HEK293 (cell line): ENCODE results near the gene ANO8.

ENCODE experiments used
- CTCF ChIA-PET: fragments of 350-600 bp; formaldehyde crosslinking; extraction: SDS; loops from one replicate; lab custom pipeline; 2021; ENCODE audit warnings: antibody characterized with exemption; lab: Yijun Ruan, JAX
- POLR2A ChIA-PET: fragments of 300-600 bp; formaldehyde crosslinking; extraction: SDS; loops from one replicate; lab custom pipeline; 2020; ENCODE audit warnings: antibody characterized with exemption, inconsistent platforms; lab: Yijun Ruan, JAX
- H3K27ac ChIP-seq: fragments of 200-500 bp; sonication (Bioruptor generic); 2 replicates; pipeline ENCODE4 v1.5.1; 2014; ENCODE audit warnings: low read depth, low read length, control low read depth, inconsistent platforms; ENCODE audit errors: extremely low read depth
- H3K36me3 ChIP-seq, 2 experiments: fragments of 200-500 bp in 1 of 2; sonication (Bioruptor generic) in 1 of 2; 1 replicate in 1 of 2; 2 replicates in 1 of 2; pipeline ENCODE4 v1.5.1; 2014 to 2017; ENCODE audit warnings: inconsistent platforms in 2 of 2, low read length in 2 of 2; ENCODE audit not compliant: control insufficient read depth in 2 of 2, insufficient read depth in 1 of 2
- H3K4me1 ChIP-seq: fragments of 200-500 bp; sonication (Bioruptor generic); 2 replicates; pipeline ENCODE4 v1.5.1; 2014; ENCODE audit warnings: mild to moderate bottlenecking, low read length, inconsistent platforms; ENCODE audit not compliant: control insufficient read depth, insufficient read depth
- H3K4me3 ChIP-seq: 2 replicates; pipeline ENCODE4 v1.5.1; 2011; ENCODE audit warnings: low read depth, mild to moderate bottlenecking, control low read depth, low read length, moderate library complexity
- H3K9me3 ChIP-seq: fragments of 200-500 bp; sonication (Bioruptor generic); 2 replicates; pipeline ENCODE4 v1.5.1; 2014; ENCODE audit warnings: low read depth, low read length, inconsistent platforms; ENCODE audit not compliant: control insufficient read depth, insufficient read depth
- GLI2 ChIP-seq: fragments of 450-650 bp; formaldehyde crosslinking; IDR thresholded peaks from 2 replicates; pipeline ENCODE4; 2017; ENCODE audit warnings: missing biosample characterization, missing genetic modification characterization, low read depth, borderline replicate concordance
- GLIS2 ChIP-seq: fragments of 450-650 bp; formaldehyde crosslinking; IDR thresholded peaks from 2 replicates; pipeline ENCODE4 v1.5.1; 2016; ENCODE audit warnings: missing biosample characterization, missing genetic modification characterization
- KLF8 ChIP-seq: fragments of 450-650 bp; formaldehyde crosslinking; IDR thresholded peaks from 2 replicates; pipeline ENCODE4 v1.5.1; 2016; ENCODE audit warnings: missing biosample characterization, missing genetic modification characterization
- MYNN ChIP-seq: fragments of 450-650 bp; formaldehyde crosslinking; IDR thresholded peaks from 2 replicates; pipeline ENCODE4 v1.5.1; 2016; ENCODE audit warnings: missing biosample characterization, missing genetic modification characterization, borderline replicate concordance
- SP7 ChIP-seq: fragments of 450-650 bp; formaldehyde crosslinking; IDR thresholded peaks from 2 replicates; pipeline ENCODE4 v1.5.1; 2016; ENCODE audit warnings: missing biosample characterization, missing genetic modification characterization
- ZBTB11 ChIP-seq: fragments of 450-650 bp; formaldehyde crosslinking; conservative IDR thresholded peaks from 2 replicates; pipeline ENCODE4 v1.5.1; 2016; ENCODE audit warnings: low read depth, missing biosample characterization, missing genetic modification characterization
- ZEB2 ChIP-seq: fragments of 450-650 bp; formaldehyde crosslinking; IDR thresholded peaks from 2 replicates; pipeline ENCODE4 v1.5.1; 2016; ENCODE audit warnings: missing biosample characterization, missing genetic modification characterization
- ZIC2 ChIP-seq: fragments of 450-650 bp; formaldehyde crosslinking; IDR thresholded peaks from 2 replicates; pipeline ENCODE4 v1.5.1; 2016; ENCODE audit warnings: missing biosample characterization, missing genetic modification characterization
- ZNF140 ChIP-seq: fragments of 450-650 bp; formaldehyde crosslinking; IDR thresholded peaks from 2 replicates; pipeline ENCODE4 v1.5.1; 2016; ENCODE audit warnings: missing biosample characterization, missing genetic modification characterization
- ZNF239 ChIP-seq: fragments of 450-650 bp; formaldehyde crosslinking; IDR thresholded peaks from 2 replicates; pipeline ENCODE4 v1.5.1; 2016; ENCODE audit warnings: missing biosample characterization, missing genetic modification characterization
- ZNF24 ChIP-seq: fragments of 450-650 bp; formaldehyde crosslinking; IDR thresholded peaks from 2 replicates; pipeline ENCODE4 v1.5.1; 2016; ENCODE audit warnings: missing biosample characterization, missing genetic modification characterization
- ZNF335 ChIP-seq: fragments of 450-650 bp; formaldehyde crosslinking; conservative IDR thresholded peaks from 2 replicates; pipeline ENCODE4 v1.5.1; 2016; ENCODE audit warnings: missing biosample characterization, missing genetic modification characterization
- ZNF585B ChIP-seq: fragments of 450-650 bp; formaldehyde crosslinking; IDR thresholded peaks from 2 replicates; pipeline ENCODE4 v1.5.1; 2016; ENCODE audit warnings: missing biosample characterization, missing genetic modification characterization
- ZNF654 ChIP-seq: fragments of 450-650 bp; formaldehyde crosslinking; IDR thresholded peaks from 2 replicates; pipeline ENCODE4 v1.5.1; 2016; ENCODE audit warnings: low read depth, missing biosample characterization, missing genetic modification characterization
- ZNF777 ChIP-seq: fragments of 450-650 bp; formaldehyde crosslinking; IDR thresholded peaks from 2 replicates; pipeline ENCODE4 v1.5.1; 2017; ENCODE audit warnings: missing biosample characterization, missing genetic modification characterization, borderline replicate concordance
- ZNF785 ChIP-seq: fragments of 450-650 bp; formaldehyde crosslinking; IDR thresholded peaks from 2 replicates; pipeline ENCODE4 v1.5.1; 2016; ENCODE audit warnings: missing biosample characterization, missing genetic modification characterization
- TF ChIP-seq, protein P1 (sequence below): fragments of 450-650 bp; formaldehyde crosslinking; optimal IDR thresholded peaks from 2 replicates; pipeline ENCODE3; 2016; ENCODE audit warnings: missing biosample characterization, mild to moderate bottlenecking, missing genetic modification characterization
- TF ChIP-seq, protein P2 (sequence below): fragments of 450-650 bp; formaldehyde crosslinking; IDR thresholded peaks from 2 replicates; pipeline ENCODE4 v1.5.1; 2016; ENCODE audit warnings: missing biosample characterization, missing genetic modification characterization
- TF ChIP-seq, protein P3 (sequence below): fragments of 450-650 bp; formaldehyde crosslinking; IDR thresholded peaks from 2 replicates; pipeline ENCODE4 v1.5.1; 2017; ENCODE audit warnings: missing biosample characterization, missing genetic modification characterization
- TF ChIP-seq, protein P4 (sequence below): fragments of 450-650 bp; formaldehyde crosslinking; IDR thresholded peaks from 2 replicates; pipeline ENCODE4 v1.5.1; 2016; ENCODE audit warnings: missing biosample characterization, missing genetic modification characterization

Gene ANO8

GRCh38 chr19:17327654-17328516 lies 6.8 kb downstream of the ANO8 start (continued):
- TF ChIP-seq, protein P1, sequence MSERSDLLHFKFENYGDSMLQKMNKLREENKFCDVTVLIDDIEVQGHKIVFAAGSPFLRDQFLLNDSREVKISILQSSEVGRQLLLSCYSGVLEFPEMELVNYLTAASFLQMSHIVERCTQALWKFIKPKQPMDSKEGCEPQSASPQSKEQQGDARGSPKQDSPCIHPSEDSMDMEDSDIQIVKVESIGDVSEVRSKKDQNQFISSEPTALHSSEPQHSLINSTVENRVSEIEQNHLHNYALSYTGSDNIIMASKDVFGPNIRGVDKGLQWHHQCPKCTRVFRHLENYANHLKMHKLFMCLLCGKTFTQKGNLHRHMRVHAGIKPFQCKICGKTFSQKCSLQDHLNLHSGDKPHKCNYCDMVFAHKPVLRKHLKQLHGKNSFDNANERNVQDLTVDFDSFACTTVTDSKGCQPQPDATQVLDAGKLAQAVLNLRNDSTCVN (tag by site-specific recombination), result peak; percentile 32
- peak; percentile 57; the same call in 1 of the 2 replicates for TF ChIP-seq ZNF335 (tag by site-specific recombination)
- TF ChIP-seq ZEB2 (tag by site-specific recombination), result 0 out of 2 replicates have a peak, but pooled peaks have one; percentile 23
- 0 out of 2 replicates have a peak, but pooled peaks have one; percentile 20 for TF ChIP-seq ZBTB11
- no peak for TF ChIP-seq ZNF140 (tag by site-specific recombination)
- TF ChIP-seq KLF8 (tag by site-specific recombination), result peak; percentile 32; the same call in 1 of the 2 replicates
- TF ChIP-seq, protein P2, sequence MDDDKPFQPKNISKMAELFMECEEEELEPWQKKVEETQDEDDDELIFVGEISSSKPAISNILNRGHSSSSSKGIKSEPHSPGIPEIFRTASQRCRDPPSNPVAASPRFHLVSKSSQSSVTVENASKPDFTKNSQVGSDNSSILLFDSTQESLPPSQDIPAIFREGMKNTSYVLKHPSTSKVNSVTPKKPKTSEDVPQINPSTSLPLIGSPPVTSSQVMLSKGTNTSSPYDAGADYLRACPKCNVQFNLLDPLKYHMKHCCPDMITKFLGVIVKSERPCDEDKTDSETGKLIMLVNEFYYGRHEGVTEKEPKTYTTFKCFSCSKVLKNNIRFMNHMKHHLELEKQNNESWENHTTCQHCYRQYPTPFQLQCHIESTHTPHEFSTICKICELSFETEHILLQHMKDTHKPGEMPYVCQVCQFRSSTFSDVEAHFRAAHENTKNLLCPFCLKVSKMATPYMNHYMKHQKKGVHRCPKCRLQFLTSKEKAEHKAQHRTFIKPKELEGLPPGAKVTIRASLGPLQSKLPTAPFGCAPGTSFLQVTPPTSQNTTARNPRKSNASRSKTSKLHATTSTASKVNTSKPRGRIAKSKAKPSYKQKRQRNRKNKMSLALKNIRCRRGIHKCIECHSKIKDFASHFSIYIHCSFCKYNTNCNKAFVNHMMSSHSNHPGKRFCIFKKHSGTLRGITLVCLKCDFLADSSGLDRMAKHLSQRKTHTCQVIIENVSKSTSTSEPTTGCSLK, result no peak

DNA sequence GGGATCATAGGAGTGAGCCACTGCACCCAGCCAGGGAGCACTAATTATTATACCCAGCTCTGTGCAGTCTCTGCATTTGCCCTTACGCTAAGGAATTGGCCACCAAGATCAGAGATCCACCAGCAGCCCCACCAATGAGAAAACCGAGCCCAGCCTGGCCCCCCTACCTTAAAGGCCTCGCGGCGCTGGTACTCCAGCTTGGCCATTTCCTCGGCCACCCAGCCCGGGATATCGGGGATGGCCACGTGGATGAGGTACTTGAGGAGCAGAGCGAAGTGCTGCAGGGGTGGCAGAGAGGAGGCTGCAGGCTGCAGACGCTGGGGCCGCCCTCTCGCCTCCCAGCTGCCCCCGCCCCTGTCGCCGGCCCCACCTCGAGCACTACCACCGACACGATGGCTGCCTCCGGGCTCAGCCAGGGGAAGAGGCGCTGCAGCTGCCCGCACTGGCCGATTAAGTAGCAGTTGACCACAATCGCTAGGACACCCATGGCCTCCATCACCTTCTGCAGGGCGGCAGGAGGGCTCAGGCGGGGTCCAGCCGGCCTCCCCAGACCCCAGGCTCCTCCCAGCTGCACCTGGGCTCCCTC lies 7.5 kb downstream of the ANO8 start:
- no peaks in the 10 kb centered on the region for H3K9me3 ChIP-seq
- H3K4me1 ChIP-seq, result no peaks in the 10 kb centered on the region
- TF ChIP-seq, protein P3, sequence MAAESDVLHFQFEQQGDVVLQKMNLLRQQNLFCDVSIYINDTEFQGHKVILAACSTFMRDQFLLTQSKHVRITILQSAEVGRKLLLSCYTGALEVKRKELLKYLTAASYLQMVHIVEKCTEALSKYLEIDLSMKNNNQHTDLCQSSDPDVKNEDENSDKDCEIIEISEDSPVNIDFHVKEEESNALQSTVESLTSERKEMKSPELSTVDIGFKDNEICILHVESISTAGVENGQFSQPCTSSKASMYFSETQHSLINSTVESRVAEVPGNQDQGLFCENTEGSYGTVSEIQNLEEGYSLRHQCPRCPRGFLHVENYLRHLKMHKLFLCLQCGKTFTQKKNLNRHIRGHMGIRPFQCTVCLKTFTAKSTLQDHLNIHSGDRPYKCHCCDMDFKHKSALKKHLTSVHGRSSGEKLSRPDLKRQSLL (tag by site-specific recombination), result 0 out of 2 replicates have a peak, but pooled peaks have one; percentile 8
- 0 out of 2 replicates have a peak, but pooled peaks have one; percentile 16 for TF ChIP-seq GLIS2
- no peak for TF ChIP-seq SP7 (tag by site-specific recombination)
- TF ChIP-seq, all 188 proteins: peak for 2
- ChIA-PET POLR2A (interaction anchor here (2.0 to 2.6 kb wide), 2 partner anchors 9 to 18 kb away, joined by 8 to 13 read pairs; partner anchors contain the start of gene DDA1), CTCF (interaction anchor here (0.8 kb wide), 1 partner anchor 60 kb away, joined by 3 read pairs; no protein-coding TSS in a partner anchor)
- Histone ChIP-seq H3K27ac (no peak overlapping the region), H3K36me3 (peaks cover 0 to 15% of the 10 kb centered on the region in 2 experiments; a peak in 2 of 3 replicates), H3K4me3 (no peak overlapping the region)

GRCh38 chr19:17326595-17326966 lies 8.1 kb downstream of the ANO8 start:
- POLR2A ChIA-PET, result no interaction called here
- H3K36me3 ChIP-seq, result peaks cover 0 to 20% of the 10 kb centered on the region in 2 experiments; a peak in 2 of 3 replicates
- no peaks in the 10 kb centered on the region for H3K9me3 ChIP-seq
- H3K4me3 ChIP-seq, result no peak overlapping the region
- H3K27ac ChIP-seq, result no peak overlapping the region
- no peaks in the 10 kb centered on the region for H3K4me1 ChIP-seq
- CTCF ChIA-PET, result interaction anchor here (0.8 kb wide), 1 partner anchor 60 kb away, joined by 3 read pairs; no protein-coding TSS in a partner anchor
- TF ChIP-seq ZNF24 (tag by site-specific recombination), result no peak
- no peak for TF ChIP-seq GLI2 (tag by site-specific recombination)
- no peak for TF ChIP-seq ZNF654
- TF ChIP-seq ZNF585B (tag by site-specific recombination), result no peak
- no peak for TF ChIP-seq ZNF785 (tag by site-specific recombination)
- no peak for TF ChIP-seq ZNF239 (tag by site-specific recombination)
- TF ChIP-seq MYNN, result no peak
- TF ChIP-seq ZNF777 (tag by site-specific recombination), result no peak
- TF ChIP-seq, protein P4, sequence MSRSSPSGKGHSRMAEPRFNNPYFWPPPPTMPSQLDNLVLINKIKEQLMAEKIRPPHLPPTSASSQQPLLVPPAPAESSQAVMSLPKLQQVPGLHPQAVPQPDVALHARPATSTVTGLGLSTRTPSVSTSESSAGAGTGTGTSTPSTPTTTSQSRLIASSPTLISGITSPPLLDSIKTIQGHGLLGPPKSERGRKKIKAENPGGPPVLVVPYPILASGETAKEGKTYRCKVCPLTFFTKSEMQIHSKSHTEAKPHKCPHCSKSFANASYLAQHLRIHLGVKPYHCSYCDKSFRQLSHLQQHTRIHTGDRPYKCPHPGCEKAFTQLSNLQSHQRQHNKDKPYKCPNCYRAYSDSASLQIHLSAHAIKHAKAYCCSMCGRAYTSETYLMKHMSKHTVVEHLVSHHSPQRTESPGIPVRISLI (tag by site-specific recombination), result no peak
- no peak for TF ChIP-seq ZIC2 (tag by site-specific recombination)
